Panc1 (cell line): ENCODE results near the gene SESTD1. TPM values are rescaled to one million over a fixed set of nuclear protein-coding genes. Genes with fewer than 3 reads are reported as not detected.

Source experiments
- ATAC-seq: fragments of 200-7000 bp; cut with Tn5 transposase; 2 replicates; pipeline ENCODE4 v1.9.1; 2020; ENCODE audit warnings: mild to moderate bottlenecking, moderate library complexity
- BruUV-seq: library from RNA; stranded (reverse); fragments of 400-500 nt; replicated peaks from 2 replicates; lab custom pipeline; 2021; lab: Mats Ljungman, UMichigan
- CTCF ChIA-PET: fragments of 300-600 bp; sonication (Branson Sonifier 250); formaldehyde crosslinking; loops from one replicate; lab custom pipeline; 2022; ENCODE audit warnings: antibody characterized with exemption; lab: Charles Lee
- POLR2A ChIA-PET: fragments of 300-600 bp; sonication (Branson Sonifier 250); formaldehyde crosslinking; loops from one replicate; lab custom pipeline; 2022; ENCODE audit warnings: antibody characterized with exemption; lab: Charles Lee
- DNase-seq: peaks from one replicate; pipeline ENCODE4 v3.0.0-alpha.2; 2010; ENCODE audit warnings: low read depth, low spot score
- H3K27ac ChIP-seq: 2 replicates; pipeline ENCODE4 v1.5.1; 2011; ENCODE audit warnings: mild to moderate bottlenecking, low read length, inconsistent platforms
- H3K27me3 ChIP-seq: fragments of 200-500 bp; sonication (Bioruptor generic); 2 replicates; pipeline ENCODE4 v1.6.0; 2014; ENCODE audit warnings: low read length, inconsistent platforms; ENCODE audit not compliant: control insufficient read depth, insufficient read depth
- H3K36me3 ChIP-seq: fragments of 200-500 bp; sonication (Bioruptor generic); 2 replicates; pipeline ENCODE4 v1.5.1; 2014; ENCODE audit warnings: inconsistent platforms, mild to moderate bottlenecking, low read length, moderate library complexity; ENCODE audit not compliant: control insufficient read depth, insufficient read depth
- H3K4me1 ChIP-seq: 2 replicates; pipeline ENCODE4 v1.5.1; 2011; ENCODE audit warnings: inconsistent platforms, mild to moderate bottlenecking, low read length, moderate library complexity; ENCODE audit not compliant: control insufficient read depth, insufficient read depth
- H3K4me3 ChIP-seq, 2 experiments: 2 replicates each; pipeline ENCODE4 v1.5.1; 2011 to 2012; ENCODE audit warnings: low read depth in 2 of 2, low read length in 2 of 2, mild to moderate bottlenecking in 2 of 2, inconsistent platforms in 1 of 2, moderate library complexity in 1 of 2
- H3K9me3 ChIP-seq: fragments of 200-500 bp; sonication (Bioruptor generic); 2 replicates; pipeline ENCODE4 v1.5.1; 2014; ENCODE audit warnings: low read depth, mild to moderate bottlenecking, inconsistent platforms, low read length, moderate library complexity; ENCODE audit not compliant: control insufficient read depth, insufficient read depth
- POLR2AphosphoS5 ChIP-seq: IDR thresholded peaks from 2 replicates; pipeline ENCODE4 v1.6.1; 2012; ENCODE audit warnings: mild to moderate bottlenecking, low read depth, low read length, moderate library complexity
- SIN3A ChIP-seq: IDR thresholded peaks from 2 replicates; pipeline ENCODE4 v1.6.1; 2012; ENCODE audit warnings: low read depth, mild to moderate bottlenecking, low read length, moderate library complexity, borderline replicate concordance; ENCODE audit not compliant: insufficient read depth
- TCF7L2 ChIP-seq: IDR thresholded peaks from 2 replicates; pipeline ENCODE4 v1.6.1; 2011; ENCODE audit warnings: mild to moderate bottlenecking, low read depth, low read length, inconsistent platforms
- in situ Hi-C: cut with HindIII; loops from 2 replicates; pipeline ENCODE4 v1.10.0; 2016; ENCODE audit warnings: low sequenced_read_pairs, low pct_unique_long_range_greater_than_20kb
- intact Hi-C: fragments of 100-400 bp; cut with micrococcal nuclease; formaldehyde crosslinking; loops from one replicate; pipeline ENCODE4 v1.10.0; 2022; ENCODE audit not compliant: unreplicated experiment
- total RNA-seq: library from RNA; stranded (reverse); gene quantifications from one replicate; pipeline ENCODE4 v1.2.1, GENCODE V29; 2021; ENCODE audit not compliant: unreplicated experiment
- TF ChIP-seq, protein P1 (sequence below), 2 experiments: IDR thresholded peaks; 2 replicates each; pipeline ENCODE4 v1.6.1; 2011 to 2012; ENCODE audit warnings: low read depth in 2 of 2, control low read depth in 1 of 2, low read length in 1 of 2, mild to moderate bottlenecking in 1 of 2, moderate library complexity in 1 of 2; ENCODE audit not compliant: insufficient read depth in 1 of 2
- TF ChIP-seq, protein P2 (sequence below): fragments of 450-650 bp; IDR thresholded peaks from 2 replicates; pipeline ENCODE4 v1.5.1; 2017; ENCODE audit warnings: mild to moderate bottlenecking

Gene SESTD1
- total RNA-seq, 1 experiment from 2014 or later = 31.3 TPM

DNA sequence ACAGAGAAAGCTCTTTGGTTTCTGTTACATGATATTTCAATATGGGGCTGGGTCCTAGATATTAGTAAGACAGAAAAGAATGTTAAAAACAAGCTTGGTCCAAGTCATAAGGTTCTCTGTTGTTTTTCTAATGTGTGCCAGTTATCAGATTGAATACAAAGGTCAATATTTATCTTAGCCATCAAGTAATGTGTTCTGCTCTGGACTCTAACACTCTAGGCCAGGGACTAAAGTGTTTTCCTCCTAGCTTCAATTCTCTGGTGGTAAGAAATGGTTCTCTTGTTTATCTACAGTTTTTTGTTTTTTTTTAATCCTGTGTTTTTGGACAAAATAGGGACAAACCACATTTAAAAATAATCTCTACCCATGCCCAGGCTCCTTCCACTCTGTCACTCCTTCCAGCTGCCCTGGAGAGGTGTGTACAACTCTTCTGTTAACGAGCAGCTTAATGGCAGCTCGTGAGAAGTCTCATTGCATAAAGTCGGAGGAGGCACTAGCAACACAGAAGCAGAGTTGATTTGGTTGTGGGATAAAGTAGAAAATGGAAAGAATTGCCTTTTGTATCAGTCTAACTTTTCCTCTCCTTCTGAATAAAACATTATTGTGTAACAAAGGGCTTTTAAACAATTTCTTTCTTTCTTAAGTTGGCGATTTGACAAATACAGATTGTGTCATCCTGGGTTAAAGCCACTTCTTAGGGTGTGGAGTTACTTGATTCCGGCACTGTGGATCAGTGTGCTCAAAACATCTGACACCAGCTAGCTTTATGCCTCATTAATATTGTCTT lies 8.0 kb upstream of the SESTD1 start:
- ChIA-PET CTCF (no interaction called here), POLR2A (no interaction called here)
- Histone ChIP-seq H3K27me3 (no peaks in the 10 kb centered on the region), H3K36me3 (no peaks in the 10 kb centered on the region; the same call in 1 of the 2 replicates), H3K27ac (no peak overlapping the region), H3K9me3 (no peaks in the 10 kb centered on the region), H3K4me3 (no peak overlapping the region), H3K4me1 (no peaks in the 10 kb centered on the region)
- ATAC-seq (no peak), DNase-seq (no peak)
- no peak for TF ChIP-seq POLR2AphosphoS5
- TF ChIP-seq SIN3A = no peak
- TF ChIP-seq, protein P1, sequence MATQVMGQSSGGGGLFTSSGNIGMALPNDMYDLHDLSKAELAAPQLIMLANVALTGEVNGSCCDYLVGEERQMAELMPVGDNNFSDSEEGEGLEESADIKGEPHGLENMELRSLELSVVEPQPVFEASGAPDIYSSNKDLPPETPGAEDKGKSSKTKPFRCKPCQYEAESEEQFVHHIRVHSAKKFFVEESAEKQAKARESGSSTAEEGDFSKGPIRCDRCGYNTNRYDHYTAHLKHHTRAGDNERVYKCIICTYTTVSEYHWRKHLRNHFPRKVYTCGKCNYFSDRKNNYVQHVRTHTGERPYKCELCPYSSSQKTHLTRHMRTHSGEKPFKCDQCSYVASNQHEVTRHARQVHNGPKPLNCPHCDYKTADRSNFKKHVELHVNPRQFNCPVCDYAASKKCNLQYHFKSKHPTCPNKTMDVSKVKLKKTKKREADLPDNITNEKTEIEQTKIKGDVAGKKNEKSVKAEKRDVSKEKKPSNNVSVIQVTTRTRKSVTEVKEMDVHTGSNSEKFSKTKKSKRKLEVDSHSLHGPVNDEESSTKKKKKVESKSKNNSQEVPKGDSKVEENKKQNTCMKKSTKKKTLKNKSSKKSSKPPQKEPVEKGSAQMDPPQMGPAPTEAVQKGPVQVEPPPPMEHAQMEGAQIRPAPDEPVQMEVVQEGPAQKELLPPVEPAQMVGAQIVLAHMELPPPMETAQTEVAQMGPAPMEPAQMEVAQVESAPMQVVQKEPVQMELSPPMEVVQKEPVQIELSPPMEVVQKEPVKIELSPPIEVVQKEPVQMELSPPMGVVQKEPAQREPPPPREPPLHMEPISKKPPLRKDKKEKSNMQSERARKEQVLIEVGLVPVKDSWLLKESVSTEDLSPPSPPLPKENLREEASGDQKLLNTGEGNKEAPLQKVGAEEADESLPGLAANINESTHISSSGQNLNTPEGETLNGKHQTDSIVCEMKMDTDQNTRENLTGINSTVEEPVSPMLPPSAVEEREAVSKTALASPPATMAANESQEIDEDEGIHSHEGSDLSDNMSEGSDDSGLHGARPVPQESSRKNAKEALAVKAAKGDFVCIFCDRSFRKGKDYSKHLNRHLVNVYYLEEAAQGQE (IDR thresholded peaks at IDR 0.05; ENCODE audit: insufficient read depth in 1 of 2, low read depth in 2 of 2, low read length in 1 of 2) = no peak
- TF ChIP-seq, protein P2, sequence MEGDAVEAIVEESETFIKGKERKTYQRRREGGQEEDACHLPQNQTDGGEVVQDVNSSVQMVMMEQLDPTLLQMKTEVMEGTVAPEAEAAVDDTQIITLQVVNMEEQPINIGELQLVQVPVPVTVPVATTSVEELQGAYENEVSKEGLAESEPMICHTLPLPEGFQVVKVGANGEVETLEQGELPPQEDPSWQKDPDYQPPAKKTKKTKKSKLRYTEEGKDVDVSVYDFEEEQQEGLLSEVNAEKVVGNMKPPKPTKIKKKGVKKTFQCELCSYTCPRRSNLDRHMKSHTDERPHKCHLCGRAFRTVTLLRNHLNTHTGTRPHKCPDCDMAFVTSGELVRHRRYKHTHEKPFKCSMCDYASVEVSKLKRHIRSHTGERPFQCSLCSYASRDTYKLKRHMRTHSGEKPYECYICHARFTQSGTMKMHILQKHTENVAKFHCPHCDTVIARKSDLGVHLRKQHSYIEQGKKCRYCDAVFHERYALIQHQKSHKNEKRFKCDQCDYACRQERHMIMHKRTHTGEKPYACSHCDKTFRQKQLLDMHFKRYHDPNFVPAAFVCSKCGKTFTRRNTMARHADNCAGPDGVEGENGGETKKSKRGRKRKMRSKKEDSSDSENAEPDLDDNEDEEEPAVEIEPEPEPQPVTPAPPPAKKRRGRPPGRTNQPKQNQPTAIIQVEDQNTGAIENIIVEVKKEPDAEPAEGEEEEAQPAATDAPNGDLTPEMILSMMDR = no peak
- TF ChIP-seq TCF7L2 = no peak
- intact Hi-C loops (no loop called here), in situ Hi-C loops (no loop called here)
- BruUV-seq = no TSS peak

DNA sequence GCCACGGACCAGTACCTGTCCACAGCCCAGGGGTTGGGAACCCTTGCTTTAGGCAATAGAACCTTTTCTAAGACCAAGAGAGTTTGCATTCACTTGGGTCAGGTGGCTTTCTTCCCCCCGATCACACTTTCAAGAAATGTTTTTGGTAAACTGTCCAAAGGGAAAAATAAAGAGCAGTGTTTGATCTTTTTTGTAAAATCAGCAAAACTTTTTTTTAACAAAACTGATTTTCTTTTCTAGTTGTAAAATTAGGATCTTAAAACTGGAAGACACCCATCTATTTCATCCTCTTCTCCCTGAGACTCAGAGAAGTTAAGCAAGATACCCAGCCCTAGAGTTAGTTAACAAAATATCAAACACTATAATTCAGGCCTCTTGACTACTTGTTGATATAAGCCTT lies 6.1 kb upstream of the SESTD1 start:
- in situ Hi-C loops (no loop called here), intact Hi-C loops (no loop called here)
- Histone ChIP-seq H3K27me3 (no peaks in the 10 kb centered on the region), H3K27ac (no peak overlapping the region), H3K36me3 (no peaks in the 10 kb centered on the region; the same call in 1 of the 2 replicates), H3K9me3 (no peaks in the 10 kb centered on the region), H3K4me3 (no peak overlapping the region), H3K4me1 (no peaks in the 10 kb centered on the region)
- no TSS peak for BruUV-seq
- no peak for ATAC-seq
- ChIA-PET CTCF (no interaction called here), POLR2A (no interaction called here)
- no peak for DNase-seq
- TF ChIP-seq, protein P1 (IDR thresholded peaks at IDR 0.05; ENCODE audit: insufficient read depth in 1 of 2, low read depth in 2 of 2, low read length in 1 of 2) = no peak
- TF ChIP-seq SIN3A = no peak
- TF ChIP-seq POLR2AphosphoS5 = no peak
- no peak for TF ChIP-seq TCF7L2
- TF ChIP-seq, protein P2 = no peak
